Measurements from ENCODE around the gene TNPO3.

TNPO3 gene

GRCh38 chr7:128993419-128993818, 61.5 kb downstream of the TNPO3 start:
- Histone ChIP-seq H2BK5ac (ENCODE audit: low read depth, low read length, poor library complexity) (no peak overlapping the region), H2AK5ac (ENCODE audit: low read length) (no peak overlapping the region), H4K12ac (ENCODE audit: low read depth, low read length) (no peak overlapping the region), H3K4ac (ENCODE audit: low read depth, low read length) (no peak overlapping the region), H3K79me1 (ENCODE audit: low read length) (no peaks in the 10 kb centered on the region), H3K4me1 (ENCODE audit: control insufficient read depth in 1 of 2, insufficient read depth in 2 of 2, low read length in 2 of 2) (no peaks in the 10 kb centered on the region), H3K14ac (ENCODE audit: low read length) (no peak overlapping the region), H2AFZ (ENCODE audit: insufficient read depth, low read length, poor library complexity) (no peak overlapping the region), H3K18ac (ENCODE audit: low read length) (no peak overlapping the region), H3K4me2 (ENCODE audit: low read length) (no peak overlapping the region), H3K36me3 (ENCODE audit: control insufficient read depth in 1 of 2, insufficient read depth in 2 of 2, low read length in 2 of 2) (peaks cover 18 to 21% of the 10 kb centered on the region in 2 experiments), H3K9ac (ENCODE audit: low read length) (no peak overlapping the region), H3K23ac (ENCODE audit: low read length) (no peak overlapping the region), H3K9me3 (ENCODE audit: insufficient read depth, low read depth, low read length) (no peaks in the 10 kb centered on the region), H2BK12ac (ENCODE audit: low read length) (no peak overlapping the region), H4K8ac (ENCODE audit: low read depth, low read length) (no peak overlapping the region), H3K4me3 (ENCODE audit: low read depth, low read length) (no peak overlapping the region), H4K91ac (ENCODE audit: low read depth, low read length) (no peak overlapping the region), H2BK120ac (ENCODE audit: insufficient read depth, low read length, poor library complexity) (no peak overlapping the region), H3K27me3 (ENCODE audit: insufficient read depth, low read length) (no peaks in the 10 kb centered on the region), H3K79me2 (ENCODE audit: control insufficient read depth, insufficient read depth, low read length, poor library complexity) (no peaks in the 10 kb centered on the region), H3K27ac (ENCODE audit: low read depth, low read length) (no peak overlapping the region)
- no peak for DNase-seq
- no CpG with 5 or more reads among the region's 2 CpGs for WGBS (ENCODE audit: extremely low coverage, insufficient coverage, insufficient read length)

GRCh38 chr7:128989961-128990360, 65.0 kb downstream of the TNPO3 start:
- Histone ChIP-seq H4K91ac (ENCODE audit: low read depth, low read length) (no peak overlapping the region), H3K9ac (ENCODE audit: low read length) (no peak overlapping the region), H3K4ac (ENCODE audit: low read depth, low read length) (no peak overlapping the region), H3K27ac (ENCODE audit: low read depth, low read length) (no peak overlapping the region), H3K27me3 (ENCODE audit: insufficient read depth, low read length) (no peaks in the 10 kb centered on the region), H4K12ac (ENCODE audit: low read depth, low read length) (no peak overlapping the region), H3K79me2 (ENCODE audit: control insufficient read depth, insufficient read depth, low read length, poor library complexity) (no peaks in the 10 kb centered on the region), H2BK5ac (ENCODE audit: low read depth, low read length, poor library complexity) (no peak overlapping the region), H3K23ac (ENCODE audit: low read length) (no peak overlapping the region), H3K4me3 (ENCODE audit: low read depth, low read length) (no peak overlapping the region), H3K14ac (ENCODE audit: low read length) (no peak overlapping the region), H2AFZ (ENCODE audit: insufficient read depth, low read length, poor library complexity) (no peak overlapping the region), H2BK12ac (ENCODE audit: low read length) (no peak overlapping the region), H3K36me3 (ENCODE audit: control insufficient read depth in 1 of 2, insufficient read depth in 2 of 2, low read length in 2 of 2) (peaks cover 17 to 19% of the 10 kb centered on the region in 2 experiments), H3K4me2 (ENCODE audit: low read length) (no peak overlapping the region), H2BK120ac (ENCODE audit: insufficient read depth, low read length, poor library complexity) (no peak overlapping the region), H3K9me3 (ENCODE audit: insufficient read depth, low read depth, low read length) (no peaks in the 10 kb centered on the region), H3K79me1 (ENCODE audit: low read length) (no peaks in the 10 kb centered on the region), H3K4me1 (ENCODE audit: control insufficient read depth in 1 of 2, insufficient read depth in 2 of 2, low read length in 2 of 2) (no peaks in the 10 kb centered on the region), H3K18ac (ENCODE audit: low read length) (no peak overlapping the region), H4K8ac (ENCODE audit: low read depth, low read length) (no peak overlapping the region), H2AK5ac (ENCODE audit: low read length) (no peak overlapping the region)
- peak; percentile 7 to 58 for DNase-seq
- no CpG with 5 or more reads among the region's 9 CpGs for WGBS (ENCODE audit: extremely low coverage, insufficient coverage, insufficient read length)

GRCh38 chr7:128988372-128988771, 66.5 kb downstream of the TNPO3 start:
- no peak overlapping the region for H2BK12ac ChIP-seq (ENCODE audit: low read length)
- no peak overlapping the region for H3K18ac ChIP-seq (ENCODE audit: low read length)
- no peak overlapping the region for H4K8ac ChIP-seq (ENCODE audit: low read depth, low read length)
- H3K27ac ChIP-seq (ENCODE audit: low read depth, low read length): no peak overlapping the region
- H3K9ac ChIP-seq (ENCODE audit: low read length): no peak overlapping the region
- H2AFZ ChIP-seq (ENCODE audit: insufficient read depth, low read length, poor library complexity): no peak overlapping the region
- no peaks in the 10 kb centered on the region for H3K79me2 ChIP-seq (ENCODE audit: control insufficient read depth, insufficient read depth, low read length, poor library complexity)
- no peak overlapping the region for H3K4ac ChIP-seq (ENCODE audit: low read depth, low read length)
- H3K79me1 ChIP-seq (ENCODE audit: low read length): no peaks in the 10 kb centered on the region
- H4K91ac ChIP-seq (ENCODE audit: low read depth, low read length): no peak overlapping the region
- H3K4me3 ChIP-seq (ENCODE audit: low read depth, low read length): no peak overlapping the region
- H2BK120ac ChIP-seq (ENCODE audit: insufficient read depth, low read length, poor library complexity): no peak overlapping the region
- no peak overlapping the region for H3K14ac ChIP-seq (ENCODE audit: low read length)
- no peak for DNase-seq
- H4K12ac ChIP-seq (ENCODE audit: low read depth, low read length): no peak overlapping the region
- no peak overlapping the region for H3K23ac ChIP-seq (ENCODE audit: low read length)
- no peak overlapping the region for H2AK5ac ChIP-seq (ENCODE audit: low read length)
- H3K9me3 ChIP-seq (ENCODE audit: insufficient read depth, low read depth, low read length): no peaks in the 10 kb centered on the region
- no peak overlapping the region for H2BK5ac ChIP-seq (ENCODE audit: low read depth, low read length, poor library complexity)
- no peak overlapping the region for H3K4me2 ChIP-seq (ENCODE audit: low read length)
- peaks cover 14 to 15% of the 10 kb centered on the region in 2 experiments for H3K36me3 ChIP-seq (ENCODE audit: control insufficient read depth in 1 of 2, insufficient read depth in 2 of 2, low read length in 2 of 2)
- H3K4me1 ChIP-seq (ENCODE audit: control insufficient read depth in 1 of 2, insufficient read depth in 2 of 2, low read length in 2 of 2): no peaks in the 10 kb centered on the region
- H3K27me3 ChIP-seq (ENCODE audit: insufficient read depth, low read length): no peaks in the 10 kb centered on the region

- no peak overlapping the region for H2BK120ac ChIP-seq (ENCODE audit: insufficient read depth, low read length, poor library complexity)
- H2AK5ac ChIP-seq (ENCODE audit: low read length): no peak overlapping the region
- H3K27ac ChIP-seq (ENCODE audit: low read depth, low read length): no peak overlapping the region
- no peaks in the 10 kb centered on the region for H3K79me1 ChIP-seq (ENCODE audit: low read length)
- DNase-seq: no peak
- no peak overlapping the region for H4K8ac ChIP-seq (ENCODE audit: low read depth, low read length)
- H3K14ac ChIP-seq (ENCODE audit: low read length): no peak overlapping the region
- H2BK12ac ChIP-seq (ENCODE audit: low read length): no peak overlapping the region
- H3K4me1 ChIP-seq (ENCODE audit: control insufficient read depth in 1 of 2, insufficient read depth in 2 of 2, low read length in 2 of 2): no peaks in the 10 kb centered on the region
- H3K9ac ChIP-seq (ENCODE audit: low read length): no peak overlapping the region
- no CpG with 5 or more reads among the region's 3 CpGs for WGBS (ENCODE audit: extremely low coverage, insufficient coverage, insufficient read length)
- H3K18ac ChIP-seq (ENCODE audit: low read length): no peak overlapping the region
- H2AFZ ChIP-seq (ENCODE audit: insufficient read depth, low read length, poor library complexity): no peak overlapping the region
- no peaks in the 10 kb centered on the region for H3K9me3 ChIP-seq (ENCODE audit: insufficient read depth, low read depth, low read length)
- no peaks in the 10 kb centered on the region for H3K79me2 ChIP-seq (ENCODE audit: control insufficient read depth, insufficient read depth, low read length, poor library complexity)
- no peak overlapping the region for H4K12ac ChIP-seq (ENCODE audit: low read depth, low read length)
- peaks cover 17 to 22% of the 10 kb centered on the region in 2 experiments for H3K36me3 ChIP-seq (ENCODE audit: control insufficient read depth in 1 of 2, insufficient read depth in 2 of 2, low read length in 2 of 2)
- H3K4me2 ChIP-seq (ENCODE audit: low read length): no peak overlapping the region
- no peak overlapping the region for H2BK5ac ChIP-seq (ENCODE audit: low read depth, low read length, poor library complexity)
- H3K4me3 ChIP-seq (ENCODE audit: low read depth, low read length): no peak overlapping the region
- no peaks in the 10 kb centered on the region for H3K27me3 ChIP-seq (ENCODE audit: insufficient read depth, low read length)
- H3K4ac ChIP-seq (ENCODE audit: low read depth, low read length): no peak overlapping the region
- H3K23ac ChIP-seq (ENCODE audit: low read length): no peak overlapping the region
- no peak overlapping the region for H4K91ac ChIP-seq (ENCODE audit: low read depth, low read length)
Observed at GRCh38 chr7:128986609-128987008, 68.3 kb downstream of the TNPO3 start.

Data from trophoblast cell (in vitro differentiated cells and primary cell).